HG02981 (cell line): ENCODE results near the gene SIX5.
"Not testable (repeated sequence)": the region's sequence is repeated elsewhere in the genome, so short reads cannot be mapped to it uniquely, and the experiment has no call there.

Source experiments
- ATAC-seq: cut with Tn5 transposase; IDR thresholded peaks from one replicate; pipeline ENCODE4 v1.9.1; 2021; ENCODE audit warnings: mild to moderate bottlenecking, moderate library complexity; ENCODE audit not compliant: unreplicated experiment

The SIX5 gene

DNA sequence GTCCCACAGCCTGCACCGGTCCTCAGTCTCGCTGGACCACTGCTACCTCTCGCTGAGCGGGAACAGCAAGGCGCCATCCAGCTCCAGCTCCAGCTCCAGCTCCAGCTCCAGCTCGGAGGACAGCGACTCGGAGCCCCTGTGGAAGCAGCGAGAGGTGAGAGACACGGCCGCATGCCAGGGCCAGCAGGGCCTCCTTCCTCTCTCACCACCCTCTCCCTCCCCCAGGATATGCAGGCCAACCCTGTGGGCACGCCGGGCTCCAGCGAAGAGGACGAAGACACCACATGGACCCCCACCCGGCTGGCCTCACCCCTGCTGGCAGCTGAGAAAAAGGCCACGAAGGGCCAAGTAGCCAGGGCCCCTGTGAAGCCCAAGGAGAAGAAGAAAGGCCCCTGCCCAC is 7.3 kb downstream of the SIX5 start:
- no peak for ATAC-seq

DNA sequence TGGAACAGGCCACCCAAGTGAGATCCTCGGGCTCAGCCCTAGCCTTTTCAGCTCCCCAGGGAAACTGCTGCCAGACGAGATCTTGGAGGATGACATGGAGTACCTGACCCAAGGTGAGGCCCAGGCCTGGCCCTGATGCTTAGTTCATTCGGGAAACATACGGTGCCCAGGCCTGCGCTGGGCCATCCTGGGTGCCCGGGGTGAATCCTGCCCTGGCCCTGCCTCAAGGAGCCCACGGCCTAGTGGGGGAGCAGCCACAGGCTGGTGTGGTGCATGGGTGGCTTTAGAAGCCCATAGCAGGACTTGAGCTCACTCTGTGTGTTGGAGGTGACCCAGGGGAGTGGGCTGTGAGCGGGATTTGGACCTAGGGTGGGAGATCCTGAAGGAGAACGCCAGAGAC is 10.1 kb downstream of the SIX5 start:
- ATAC-seq, result no peak

DNA sequence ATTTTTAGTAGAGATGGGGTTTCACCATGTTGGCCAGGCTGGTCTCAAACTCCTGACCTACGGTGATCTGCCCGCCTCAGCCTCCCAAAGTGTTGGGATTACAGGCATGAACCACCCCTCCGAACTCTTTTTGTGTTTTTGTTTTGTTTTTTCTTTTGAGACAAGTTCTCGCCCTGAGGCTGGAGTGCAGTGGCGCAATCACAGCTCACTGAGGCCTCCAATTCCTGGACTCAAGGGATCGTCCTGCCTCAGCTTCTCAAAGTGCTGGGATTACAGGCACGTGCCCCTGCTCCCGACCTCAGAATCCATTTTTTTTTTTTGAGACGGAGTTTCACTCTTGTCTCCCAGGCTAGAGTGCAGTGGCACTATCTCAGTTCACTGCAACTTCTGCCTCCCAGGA is 11.4 kb downstream of the SIX5 start:
- no peak for ATAC-seq

DNA sequence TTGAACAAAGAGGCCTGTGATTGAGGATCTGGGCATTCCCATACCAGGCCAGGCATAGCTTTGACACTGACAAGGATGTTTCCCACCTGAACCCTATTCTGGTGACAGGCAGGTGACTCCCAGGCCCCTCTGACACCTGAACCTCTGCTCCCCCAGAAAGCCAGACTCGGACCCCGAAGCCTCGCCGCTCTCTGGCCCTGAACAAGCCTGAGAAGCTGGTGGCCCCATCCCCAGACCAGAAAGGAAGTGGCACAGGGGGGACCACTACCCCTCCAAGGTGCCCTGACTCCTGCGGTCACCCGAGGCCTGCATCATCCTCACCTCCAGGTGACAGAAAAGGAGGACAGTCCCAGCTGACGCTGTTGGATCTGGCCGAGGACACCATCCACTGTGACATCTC is 14.7 kb downstream of the SIX5 start:
- ATAC-seq, result no peak

DNA sequence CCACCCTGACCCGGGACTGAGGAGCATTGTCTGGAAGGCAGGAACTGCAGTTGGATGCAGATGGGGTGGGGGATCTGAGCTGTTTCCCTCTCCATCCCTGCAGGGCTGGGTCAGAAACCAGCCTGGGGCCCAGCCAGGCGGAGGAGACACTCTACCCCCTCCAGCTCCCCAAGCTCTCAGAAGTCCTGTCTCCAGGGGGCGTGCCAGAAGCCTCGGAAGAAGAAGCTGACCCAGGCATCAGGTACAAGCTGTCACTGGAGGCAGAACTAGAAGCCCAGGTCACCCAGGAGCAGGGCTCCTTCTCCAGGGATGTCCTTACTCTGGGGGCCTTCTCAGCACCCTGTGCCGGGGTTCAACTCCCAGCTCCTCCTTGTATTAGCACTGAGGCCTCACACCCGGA is 15.5 kb downstream of the SIX5 start:
- no peak for ATAC-seq

DNA sequence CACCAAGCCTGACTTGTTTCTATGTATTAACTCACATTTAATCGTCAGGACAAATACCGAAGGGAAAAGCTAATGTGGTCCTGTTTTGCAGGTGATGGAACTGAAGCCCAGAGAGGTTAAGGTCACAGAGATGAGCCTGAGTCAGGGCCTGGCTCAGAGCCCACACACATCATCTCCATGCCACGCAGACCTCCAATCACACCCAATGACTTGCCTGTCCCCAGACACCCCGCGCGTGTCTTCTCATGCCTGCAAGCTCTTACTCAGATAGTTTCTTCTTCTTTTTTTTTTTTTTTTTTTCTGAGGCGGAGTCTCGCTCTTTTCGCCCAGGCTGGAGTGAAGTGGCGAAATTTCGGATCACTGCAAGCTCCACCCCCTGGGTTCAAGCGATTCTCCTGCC is 16.4 kb downstream of the SIX5 start:
- ATAC-seq, result no peak

DNA sequence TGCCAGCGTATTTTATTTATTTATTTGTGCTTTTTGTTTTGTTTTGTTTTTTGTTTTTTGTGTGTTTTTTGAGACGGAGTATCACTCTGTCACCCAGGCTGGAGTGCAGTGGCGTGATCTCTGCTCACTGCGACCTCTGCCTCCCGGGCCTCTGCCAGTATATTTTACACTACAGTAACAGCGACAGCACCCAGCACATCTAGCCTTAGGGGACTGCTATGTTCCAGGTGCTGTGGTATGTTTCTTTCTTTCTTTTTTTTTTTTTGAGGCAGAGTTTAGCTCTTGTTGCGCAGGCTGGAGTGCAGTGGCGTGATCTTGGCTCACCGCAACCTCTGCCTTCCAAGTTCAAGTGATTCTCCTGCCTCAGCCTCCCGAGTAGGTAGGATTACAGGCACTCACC is 17.6 kb downstream of the SIX5 start:
- ATAC-seq, result not testable (repeated sequence)

DNA sequence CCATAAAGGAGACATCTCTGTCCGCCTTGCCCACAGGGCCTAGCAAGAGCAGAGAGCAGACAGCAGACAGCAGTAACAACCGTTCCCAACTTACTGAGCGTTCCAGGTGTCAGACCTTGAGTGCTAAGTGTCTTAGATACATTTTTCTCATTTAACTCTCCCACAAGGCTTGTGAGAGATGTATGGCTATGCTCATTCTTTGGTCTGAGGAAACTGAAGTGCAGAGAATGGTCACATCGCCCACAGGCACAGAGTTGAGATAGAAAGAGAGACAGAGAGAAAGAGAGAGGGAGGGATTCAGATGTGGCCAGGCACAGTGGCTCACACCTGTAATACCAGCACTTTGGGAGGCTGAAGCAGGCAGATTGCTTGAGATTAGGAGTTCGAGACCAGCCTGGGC is 21.5 kb downstream of the SIX5 start:
- no peak for ATAC-seq

DNA sequence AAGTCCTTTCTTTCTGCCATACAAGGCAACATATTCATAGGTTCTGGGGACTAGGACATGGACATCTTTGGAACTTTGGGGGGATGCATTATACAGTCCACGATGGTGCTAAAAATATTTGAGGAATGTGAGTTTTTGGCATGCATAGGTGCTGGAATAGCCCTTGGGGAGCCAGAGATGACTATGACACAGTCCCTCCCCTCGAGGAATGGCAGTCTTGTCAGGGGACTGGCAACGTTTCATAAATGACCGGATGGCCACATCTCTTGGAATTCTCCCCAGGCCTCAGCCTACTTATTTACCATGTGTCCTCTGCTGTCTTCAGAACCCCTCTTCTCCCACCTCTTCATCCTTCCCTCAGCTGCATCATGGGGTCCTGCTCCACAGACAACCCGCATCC is 22.2 kb downstream of the SIX5 start:
- ATAC-seq, result no peak

DNA sequence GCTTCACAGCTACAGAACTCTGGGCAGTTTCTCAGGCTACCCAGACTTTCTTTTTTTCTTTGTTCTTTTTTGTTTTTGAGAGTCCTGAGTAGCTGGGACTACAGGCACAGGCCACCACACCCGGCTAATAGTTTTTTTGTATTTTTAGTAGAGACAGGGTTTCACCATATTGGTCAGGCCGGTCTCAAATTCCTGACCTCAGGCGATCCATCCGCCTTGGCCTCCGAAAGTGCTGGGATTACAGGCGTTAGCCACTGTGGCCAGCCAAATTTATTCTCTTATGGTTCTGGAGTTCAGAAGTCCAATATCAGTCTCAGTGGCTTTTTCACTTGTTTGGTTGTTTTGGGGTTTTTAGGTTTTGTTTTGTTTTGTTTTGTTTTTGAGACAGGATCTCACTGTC is 23.4 kb downstream of the SIX5 start:
- no peak for ATAC-seq

DNA sequence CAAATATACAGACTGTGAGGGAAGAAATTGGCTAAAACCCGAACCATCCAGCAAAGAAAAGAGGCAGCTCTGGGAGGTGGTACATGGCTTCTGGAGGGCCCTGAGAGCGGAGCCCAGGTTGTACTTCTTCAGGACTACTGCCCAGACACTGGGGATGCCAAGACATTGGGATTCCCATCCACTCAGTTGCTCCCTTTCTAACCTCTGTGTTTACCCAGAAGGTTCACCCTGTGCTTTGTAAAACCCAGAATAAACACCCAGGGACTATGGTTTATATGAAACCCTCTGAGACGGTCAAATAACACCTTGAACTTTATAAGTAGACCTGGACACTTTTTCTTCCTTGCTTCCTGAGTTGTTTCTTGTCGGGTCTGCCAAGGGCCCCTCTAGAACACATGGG is 26.1 kb downstream of the SIX5 start:
- no peak for ATAC-seq

DNA sequence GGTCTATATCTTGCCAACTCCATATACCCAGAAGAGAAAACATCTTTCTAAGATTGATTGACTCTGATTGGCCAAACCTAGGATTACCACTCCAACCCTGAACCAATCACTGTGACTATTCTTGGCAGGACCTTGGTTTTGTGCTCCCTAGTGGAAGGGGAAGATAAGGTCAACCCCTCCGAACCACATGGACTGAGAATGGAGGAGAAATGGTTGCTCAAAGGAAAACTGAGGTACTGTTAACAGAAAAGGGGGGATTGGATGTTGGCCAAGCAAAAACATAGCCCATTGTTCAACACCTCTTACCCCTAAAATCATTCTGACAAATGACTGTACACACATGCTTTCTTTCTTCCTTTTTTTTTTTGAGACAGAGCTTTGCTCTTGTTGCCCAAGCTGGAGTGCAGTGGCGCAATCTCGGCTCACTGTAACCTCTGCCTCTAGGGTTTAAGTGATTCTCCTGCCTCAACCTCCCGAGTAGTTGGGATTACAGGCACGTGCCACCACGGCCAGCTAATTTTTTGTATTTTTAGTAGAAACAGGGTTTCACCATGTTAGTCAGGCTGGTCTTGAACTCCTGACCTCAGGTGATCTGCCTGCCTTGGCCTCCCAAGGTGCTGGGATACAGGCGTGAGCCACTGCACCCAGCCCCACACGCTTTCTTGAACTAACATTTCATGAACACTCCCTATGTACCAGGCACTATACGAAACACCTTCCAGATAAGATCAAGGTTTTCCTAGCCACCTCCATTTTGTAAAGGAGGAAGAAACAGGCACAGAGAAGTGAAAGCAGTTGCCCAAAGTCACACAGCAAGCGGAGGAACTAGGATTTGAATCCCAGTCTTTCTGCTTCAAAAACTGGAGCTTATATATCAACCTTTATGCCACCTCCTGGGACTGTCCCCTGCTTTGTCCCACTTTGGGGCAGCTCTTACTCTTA is 29.3 kb downstream of the SIX5 start:
- no peak for ATAC-seq

DNA sequence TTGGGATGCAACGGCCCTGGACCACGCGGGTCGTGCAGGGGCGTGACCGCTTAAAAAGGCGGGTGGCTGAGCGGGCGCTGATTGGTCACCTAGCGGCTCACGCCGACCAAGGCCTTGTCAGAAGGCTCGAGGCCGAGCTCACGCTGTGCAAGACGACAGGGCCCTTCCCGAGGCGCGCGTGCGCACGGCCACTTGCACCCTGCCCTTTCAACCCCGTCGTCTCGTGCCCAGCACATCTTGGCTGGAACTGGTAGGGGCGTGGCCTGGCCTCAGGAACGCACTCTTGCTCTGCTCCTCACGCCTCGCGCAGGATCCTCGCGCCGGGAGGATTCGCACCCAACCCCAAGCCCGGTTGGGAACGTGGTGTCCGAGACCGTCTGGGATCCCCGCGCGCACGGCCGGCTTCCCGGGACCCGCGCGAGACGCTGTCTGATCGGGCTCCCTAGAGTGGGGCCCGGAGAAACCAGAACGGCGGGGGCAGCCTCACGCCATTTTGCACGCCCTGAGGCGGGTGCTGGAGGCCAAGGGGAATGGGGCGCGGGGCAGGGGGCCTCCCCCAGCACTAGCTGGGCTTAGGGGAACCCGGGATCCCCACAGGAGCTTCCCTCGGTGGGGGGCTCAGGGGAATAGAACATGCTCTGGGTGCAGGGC is 35.8 kb downstream of the SIX5 start, which contains the start of gene MEIOSIN:
TSS of gene MEIOSIN (plus strand) at position 280 of the 651 bp plus-strand sequence. CDS start 1,938 bp downstream, outside the sequence.
- ATAC-seq, result no peak

DNA sequence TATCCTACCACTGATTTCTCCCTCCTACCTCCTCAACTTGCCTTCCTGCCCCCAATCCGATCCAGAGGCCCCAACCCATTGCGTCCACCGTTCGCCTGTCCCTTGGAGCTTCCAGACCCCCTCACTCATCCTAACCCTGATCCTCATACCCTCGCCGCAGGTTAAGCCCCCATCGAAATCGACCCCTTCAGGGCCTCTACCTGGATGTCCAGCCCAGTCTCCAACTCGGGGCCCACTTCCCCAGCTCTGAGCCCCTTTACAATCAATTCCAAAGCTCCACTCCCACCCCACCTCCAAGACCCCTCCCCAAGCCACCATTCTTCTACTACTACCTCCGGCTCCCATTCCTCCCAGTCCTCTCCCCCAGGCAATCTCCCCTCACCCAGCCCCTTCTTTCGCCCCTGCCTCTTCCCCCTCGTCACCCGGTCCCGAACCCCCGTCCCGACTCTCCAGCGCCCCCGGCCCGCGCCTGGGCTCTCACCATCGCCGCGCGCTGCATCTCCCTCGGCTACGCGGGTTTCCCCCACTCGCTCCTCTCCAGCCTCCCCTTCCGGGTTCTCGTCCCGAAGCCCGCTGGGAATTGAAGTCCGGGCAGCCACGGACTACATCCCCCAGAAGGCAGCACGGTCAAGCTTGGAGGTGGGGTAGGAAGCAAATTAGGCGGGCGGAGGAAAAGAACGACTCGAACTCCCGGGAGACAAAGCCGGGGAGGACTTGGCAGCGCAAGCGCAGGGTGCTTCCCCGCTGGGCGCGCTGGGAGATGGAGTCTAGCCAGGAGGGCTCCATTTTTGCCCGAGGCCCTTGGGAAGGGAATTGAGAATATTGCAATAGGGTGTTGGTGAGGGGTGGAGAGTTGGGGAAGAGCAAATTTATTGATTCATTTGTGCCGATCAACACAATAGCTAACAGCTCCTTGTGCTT is 38.4 kb downstream of the SIX5 start, which contains the start of gene FBXO46:
TSS of gene FBXO46 (minus strand) at position 529 of the 921 bp plus-strand sequence. CDS start 17,401 bp downstream, outside the sequence.
- peak; percentile 92 for ATAC-seq

DNA sequence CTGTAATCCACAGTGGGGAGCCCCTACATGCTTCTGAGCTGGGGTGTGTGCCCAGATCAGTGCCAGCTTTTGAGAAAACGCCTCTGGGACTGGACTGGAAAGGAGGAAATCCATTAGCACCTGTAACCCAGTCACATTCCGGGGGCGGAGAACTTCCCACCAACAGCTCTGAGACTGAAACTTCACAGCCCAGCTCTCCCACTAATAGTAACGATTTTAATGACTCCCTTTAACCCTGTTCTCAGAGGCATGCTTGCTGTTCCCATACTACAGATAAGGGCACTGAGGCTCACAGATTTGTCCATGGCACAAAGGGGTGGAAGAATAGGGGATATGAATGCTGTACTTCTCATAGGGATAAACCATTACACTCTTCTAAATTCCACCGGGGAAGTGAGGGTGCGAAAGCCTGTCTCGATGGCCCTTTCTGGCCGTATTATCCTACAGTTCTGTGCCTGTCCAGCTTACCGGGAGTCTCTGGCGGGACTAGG is 39.2 kb downstream of the SIX5 start:
- no peak for ATAC-seq

DNA sequence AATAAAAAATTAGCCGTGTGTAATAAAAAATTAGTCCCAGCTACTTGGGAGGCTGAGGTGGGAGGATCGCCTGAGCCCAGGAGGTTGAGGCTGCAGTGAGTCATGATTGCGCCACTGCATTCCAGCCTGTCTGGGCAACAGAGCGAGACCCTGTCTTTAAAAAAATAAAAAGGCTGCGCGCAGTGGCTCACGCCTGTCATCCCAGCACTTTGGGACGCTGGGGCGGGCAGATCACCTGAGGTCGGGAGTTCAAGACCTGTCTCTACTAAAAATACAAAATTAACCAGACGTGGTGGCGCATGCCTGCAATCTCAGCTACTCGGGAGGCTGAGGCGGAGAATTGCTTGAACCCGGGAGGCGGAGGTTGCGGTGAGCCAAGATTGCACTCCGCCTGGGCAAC is 40.4 kb downstream of the SIX5 start:
- not testable (repeated sequence) for ATAC-seq

DNA sequence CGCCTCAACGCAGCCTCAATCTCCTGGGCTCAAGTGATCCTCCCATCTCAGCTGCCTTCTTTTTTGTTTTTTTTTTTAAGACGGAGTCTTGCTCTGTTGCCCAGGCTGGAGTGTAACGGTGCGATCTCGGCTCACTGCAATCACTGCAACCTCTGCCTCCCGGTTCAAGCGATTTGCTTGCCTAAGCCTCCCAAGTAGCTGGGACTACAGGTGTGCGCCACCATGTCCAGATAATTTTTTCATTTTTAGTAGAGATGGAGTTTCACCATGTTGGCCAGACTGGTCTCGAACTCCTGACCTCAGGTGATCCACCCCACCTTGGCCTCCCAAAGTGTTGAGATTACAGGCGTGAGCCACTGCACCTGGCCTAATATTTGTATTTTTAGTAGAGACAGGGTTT is 49.0 kb downstream of the SIX5 start:
- ATAC-seq, result not testable (repeated sequence)

DNA sequence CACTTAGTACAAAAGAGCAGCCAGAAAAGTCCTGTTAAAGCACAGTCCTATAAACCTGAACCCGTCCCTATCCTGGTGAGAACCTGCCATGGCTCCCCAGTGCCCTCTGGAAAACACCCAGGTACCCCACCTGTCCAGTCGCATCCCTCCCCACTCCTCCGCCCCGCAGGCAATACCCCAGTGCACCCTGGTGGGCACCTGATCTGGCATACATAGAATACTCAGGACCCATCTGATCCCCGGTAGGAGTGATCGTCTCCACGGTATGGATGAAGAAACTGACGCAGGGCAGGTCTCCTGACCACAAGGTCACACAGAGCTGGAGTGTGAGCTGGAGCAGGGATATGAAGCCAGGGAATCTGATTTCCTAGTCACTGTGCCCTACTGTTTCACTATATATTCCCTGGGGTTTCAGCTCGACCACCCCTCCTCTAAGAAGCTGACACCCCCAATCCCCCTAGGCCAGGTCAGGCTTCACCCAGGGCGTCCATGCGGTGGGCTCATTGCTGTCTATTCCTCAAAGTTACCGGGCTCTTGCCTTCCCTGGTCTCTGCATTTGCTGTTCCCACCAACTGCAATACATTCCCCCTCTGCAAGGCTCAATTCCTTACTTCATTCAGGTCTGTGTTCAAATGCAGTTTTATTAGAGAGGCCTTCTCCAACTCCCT is 50.9 kb downstream of the SIX5 start:
- ATAC-seq, result no peak

DNA sequence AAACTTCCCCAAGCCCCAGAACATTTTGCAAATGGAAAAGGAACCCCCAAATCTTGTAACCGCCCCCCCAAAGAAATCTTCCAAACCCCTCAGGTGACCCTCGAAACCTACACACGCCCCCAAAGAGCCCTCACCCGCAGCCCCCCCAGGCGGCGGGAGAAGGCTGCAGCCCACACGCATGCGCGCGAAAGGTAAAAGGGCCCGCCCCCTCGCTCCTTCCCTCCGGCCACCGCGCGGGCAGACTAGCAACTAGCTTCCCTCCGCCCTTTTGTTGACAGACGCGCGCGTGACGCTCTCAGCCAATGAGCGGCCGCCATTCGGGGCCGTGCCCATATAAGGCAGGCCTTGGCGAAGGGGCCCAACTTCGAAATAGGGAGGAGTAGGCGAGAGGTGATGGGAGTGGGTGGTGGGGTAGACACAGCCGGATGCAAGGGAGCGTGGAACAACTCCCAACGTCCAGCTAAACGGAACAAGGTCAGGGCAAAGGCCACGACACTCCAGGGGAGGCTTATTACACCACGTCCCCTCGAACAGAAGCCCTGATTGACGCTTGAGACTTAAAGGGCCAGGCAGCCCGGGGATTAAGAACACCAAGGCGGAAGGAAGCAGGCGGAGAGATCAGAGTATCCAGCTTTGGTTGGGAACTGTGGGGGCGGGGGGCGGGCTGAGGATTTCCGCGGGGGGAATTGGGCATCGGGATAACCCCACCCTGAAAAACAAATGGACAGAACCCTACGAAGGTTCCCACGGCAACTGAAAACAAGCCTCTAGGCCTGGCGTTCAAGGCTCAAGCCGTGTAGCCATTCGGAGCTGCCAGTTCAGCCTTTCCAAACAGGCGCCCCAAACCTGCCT is 51.7 kb downstream of the SIX5 start:
- peak; percentile 92 for ATAC-seq
